ENCODE measurements around the gene CCDC51. TPM values are rescaled to one million over a fixed set of nuclear protein-coding genes. Genes with fewer than 3 reads are reported as not detected.

Gene CCDC51
- total and polyA plus RNA-seq, 9 of the 15 experiments (the other 6 are each of a cell fraction or from before 2014, with no cell fraction given), result 6.5 to 18.6 (median 15.7) TPM

GRCh38 chr3:48407542-48408099 is 32.3 kb downstream of the CCDC51 start:
- ChIA-PET CTCF (ENCODE audit: low intra/inter-chr PET ratio) (no interaction called here), POLR2A (interaction anchor here (0.9 to 1.5 kb wide), 3 partner anchors 12 to 219 kb away, joined by 3 to 4 read pairs (median 3); partner anchors contain the start of genes CDC25A and PLXNB1)
- BruUV-seq (replicated peaks), result no TSS peak
- Histone ChIP-seq H3K27ac (ENCODE audit: extremely low read depth, low read depth, low read length) (no peak overlapping the region), H3K4me2 (ENCODE audit: insufficient read depth, low read length) (no peak overlapping the region), H3K4me3 (no peak overlapping the region), H3K79me2 (ENCODE audit: control insufficient read depth, insufficient read depth, low read length) (no peaks in the 10 kb centered on the region), H3K36me3 (ENCODE audit: control insufficient read depth, insufficient read depth, low read length) (no peaks in the 10 kb centered on the region), H3K9ac (ENCODE audit: insufficient read depth in 1 of 2, low read depth in 2 of 2, low read length in 2 of 2) (no peak overlapping the region), H2AFZ (ENCODE audit: low read depth, low read length) (no peak overlapping the region), H4K20me1 (replicated peaks; ENCODE audit: control insufficient read depth, insufficient read depth, low read length) (0 out of 2 replicates have a peak, but pooled peaks cover 6% of the 10 kb centered on the region), H3K9me3 (replicated peaks; ENCODE audit: control insufficient read depth, insufficient read depth, low read depth, low read length) (no peaks in the 10 kb centered on the region), H3K9me1 (ENCODE audit: control insufficient read depth, insufficient read depth, low read length) (no peaks in the 10 kb centered on the region), H3K27me3 (ENCODE audit: control insufficient read depth in 2 of 2, insufficient read depth in 2 of 2, low read length in 2 of 2) (no peaks in the 10 kb centered on the region), H3K4me1 (replicated peaks in 1 of 2; ENCODE audit: control insufficient read depth in 2 of 2, insufficient read depth in 2 of 2, low read length in 2 of 2) (0 out of 5 replicates have a peak, but pooled peaks cover 0 to 6% of the 10 kb centered on the region in 2 experiments)
- in situ Hi-C loops (cut with MboI) (no loop called here), intact Hi-C loops (cut with micrococcal nuclease) (loop anchor here (10.0 kb wide), 2 partner anchors 97 to 213 kb away; partner anchors contain the start of gene SHISA5)
- no peak for ATAC-seq
- DNase-seq (ENCODE audit: extremely low read depth in 1 of 4, low spot score in 3 of 4), result no peak
- no peak for FAIRE-seq
- 29% methylated on average over 6 of the region's 8 CpGs for WGBS (ENCODE audit: insufficient coverage, low coverage, missing lambda C conversion rate)
- TF ChIP-seq ZNF316 (IDR thresholded peaks at IDR 0.05), result no peak

GRCh38 chr3:48406443-48407431 is 33.2 kb downstream of the CCDC51 start:
- Histone ChIP-seq H2AFZ (ENCODE audit: low read depth, low read length) (no peak overlapping the region), H4K20me1 (replicated peaks; ENCODE audit: control insufficient read depth, insufficient read depth, low read length) (0 out of 2 replicates have a peak, but pooled peaks cover 6% of the 10 kb centered on the region), H3K9me1 (ENCODE audit: control insufficient read depth, insufficient read depth, low read length) (no peaks in the 10 kb centered on the region), H3K9me3 (replicated peaks; ENCODE audit: control insufficient read depth, insufficient read depth, low read depth, low read length) (no peaks in the 10 kb centered on the region), H3K9ac (ENCODE audit: insufficient read depth in 1 of 2, low read depth in 2 of 2, low read length in 2 of 2) (no peak overlapping the region; a peak in 1 of 4 replicates), H3K79me2 (ENCODE audit: control insufficient read depth, insufficient read depth, low read length) (no peaks in the 10 kb centered on the region), H3K4me1 (replicated peaks in 1 of 2; ENCODE audit: control insufficient read depth in 2 of 2, insufficient read depth in 2 of 2, low read length in 2 of 2) (peaks cover 0 to 6% of the 10 kb centered on the region in 2 experiments; a peak in 1 of 5 replicates), H3K4me3 (no peak overlapping the region), H3K36me3 (ENCODE audit: control insufficient read depth, insufficient read depth, low read length) (no peaks in the 10 kb centered on the region), H3K27me3 (ENCODE audit: control insufficient read depth in 2 of 2, insufficient read depth in 2 of 2, low read length in 2 of 2) (no peaks in the 10 kb centered on the region), H3K4me2 (ENCODE audit: insufficient read depth, low read length) (no peak overlapping the region), H3K27ac (ENCODE audit: extremely low read depth, low read depth, low read length) (no peak overlapping the region)
- no TSS peak for BruUV-seq (replicated peaks)
- intact Hi-C loops (cut with micrococcal nuclease), result loop anchor here (10.0 kb wide), 2 partner anchors 98 to 212 kb away; partner anchors contain the start of gene SHISA5
- in situ Hi-C loops (cut with MboI), result no loop called here
- ATAC-seq (no peak), FAIRE-seq (no peak), DNase-seq (ENCODE audit: extremely low read depth in 1 of 4, low spot score in 3 of 4) (no peak)
- CTCF ChIA-PET (ENCODE audit: low intra/inter-chr PET ratio), result no interaction called here
- POLR2A ChIA-PET, result interaction anchor here (0.6 to 1.5 kb wide), 5 partner anchors 9 to 26 kb away, joined by 3 to 4 read pairs (median 3); partner anchors contain the start of gene PLXNB1
- 55% methylated on average over 13 of the region's 18 CpGs for WGBS (ENCODE audit: insufficient coverage, low coverage, missing lambda C conversion rate)
- TF ChIP-seq NFATC3 (IDR thresholded peaks at IDR 0.05) (no peak), EZH2 (IDR thresholded peaks at IDR 0.05; ENCODE audit: borderline replicate concordance, low read depth, low read length) (no peak), MLLT1 (IDR thresholded peaks at IDR 0.05) (no peak), BCLAF1 (IDR thresholded peaks at IDR 0.05; ENCODE audit: borderline replicate concordance in 1 of 2, control insufficient read depth in 1 of 2, low read depth in 2 of 2, low read length in 1 of 2) (no peak), ZNF133 (CRISPR knock-in tag; IDR thresholded peaks at IDR 0.05) (no peak), FOXJ3 (CRISPR knock-in tag; IDR thresholded peaks at IDR 0.05) (no peak), ZNF75A (CRISPR knock-in tag; IDR thresholded peaks at IDR 0.05) (no peak)

Data from K562 (cell line).